NCI-H2196 (cell line): ENCODE data around the gene EYA4.

Experiments used
- DNase-seq: peaks from one replicate; lab custom pipeline; 2025; ENCODE audit not compliant: unreplicated experiment; lab: John Stamatoyannopoulos, UW

Gene EYA4

DNA sequence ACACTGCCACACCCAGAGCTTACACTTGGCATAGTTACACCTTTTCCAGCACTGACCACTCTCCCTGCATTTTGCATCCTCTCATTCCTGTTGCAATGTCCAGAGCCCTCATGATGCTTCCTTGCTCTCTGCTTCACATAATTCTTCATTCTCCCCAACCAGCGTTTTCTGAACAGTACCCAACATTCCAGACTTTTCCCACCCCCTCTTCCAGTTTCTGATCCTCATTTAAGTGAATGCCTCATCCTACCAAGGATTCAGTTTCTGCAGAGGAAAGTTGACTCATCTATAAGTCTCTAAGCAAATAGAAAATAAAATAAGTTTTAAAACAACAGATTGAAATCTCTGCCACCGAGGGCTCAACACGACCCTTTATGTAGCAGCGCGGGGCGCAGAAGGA, 326.5 kb downstream of the EYA4 start:
- no peak for DNase-seq

GRCh38 chr6:133568970-133569889, 328.1 kb downstream of the EYA4 start:
- peak; percentile 45 for DNase-seq

GRCh38 chr6:133571681-133572080, 330.5 kb downstream of the EYA4 start:
- DNase-seq = no peak

- DNase-seq = no peak
These were observed 336.7 kb downstream of the EYA4 start for GRCh38 chr6:133577851-133578250.
